Kidney (tissue), 14 donors: ENCODE measurements around the gene ANHX. TPM values are rescaled to one million over a fixed set of nuclear protein-coding genes. Genes with fewer than 3 reads are reported as not detected.

ENCODE experiments used
- DNase-seq, 5 donors: peaks; one replicate each; pipeline ENCODE4 v3.0.0-alpha.2; 2013 to 2020
- FAIRE-seq: peaks from 2 replicates; lab custom pipeline; 2012; peaks lifted over from hg19 to GRCh38; lab: Jason Lieb, UNC
- H3K27ac ChIP-seq, 2 donors: one replicate each; pipeline ENCODE4 v1.7.0; 2013; ENCODE audit warnings: low read depth in 2 of 2, low read length in 2 of 2, inconsistent platforms in 1 of 2
- H3K27me3 ChIP-seq: one replicate; pipeline ENCODE4 v1.7.1; 2013; ENCODE audit warnings: low read length, inconsistent platforms; ENCODE audit not compliant: control insufficient read depth, insufficient read depth
- H3K36me3 ChIP-seq, 3 donors: one replicate each; pipeline versions ENCODE4 v1.7.0 to v1.7.1; 2013; ENCODE audit warnings: low read length in 3 of 3, control low read depth in 1 of 3, inconsistent platforms in 1 of 3; ENCODE audit not compliant: insufficient read depth in 3 of 3, control insufficient read depth in 2 of 3
- H3K4me1 ChIP-seq, 3 donors: one replicate each; pipeline versions ENCODE4 v1.7.0 to v1.7.1; 2013; ENCODE audit warnings: low read length in 3 of 3, inconsistent platforms in 1 of 3, low read depth in 1 of 3; ENCODE audit not compliant: control insufficient read depth in 2 of 3, insufficient read depth in 2 of 3
- H3K4me3 ChIP-seq, 3 donors: one replicate each; pipeline versions ENCODE4 v1.7.0 to v1.8.1; 2013; ENCODE audit warnings: low read length in 3 of 3, control low read depth in 1 of 3, inconsistent platforms in 1 of 3
- H3K9ac ChIP-seq, 3 donors: one replicate each; pipeline versions ENCODE4 v1.7.0 to v1.7.1; 2013; ENCODE audit warnings: low read length in 3 of 3, control low read depth in 1 of 3, inconsistent platforms in 1 of 3
- H3K9me3 ChIP-seq, 3 donors: one replicate each; pipeline versions ENCODE4 v1.7.0 to v1.7.1; 2013; ENCODE audit warnings: low read length in 3 of 3, control low read depth in 1 of 3, inconsistent platforms in 1 of 3; ENCODE audit not compliant: control insufficient read depth in 2 of 3, insufficient read depth in 1 of 3
- intact Hi-C: fragments of 100-400 bp; cut with DNase I; formaldehyde crosslinking; loops from one replicate; pipeline ENCODE4 v1.11.1; 2022
- polyA plus RNA-seq: library from polyadenylated mRNA; stranded (reverse); fragments of 350-450 nt; fragmentation: Illumina TruSeq; extraction: RNeasy Lipid Tissue Mini Kit (QIAGEN cat#74804); gene quantifications from one replicate; pipeline ENCODE4 v1.2.3, GENCODE V29; 2014; ENCODE audit warnings: low read depth, low replicate concordance; ENCODE audit not compliant: insufficient read depth
- total RNA-seq: library from RNA; stranded (reverse); fragmentation: NEBNext Ultra II Directional; extraction: Animal tissue kit (Norgen Biotek cat#: 25700); gene quantifications from one replicate; pipeline ENCODE4 v1.2.1, GENCODE V29; 2021
- TF ChIP-seq, protein P1 (sequence below): IDR thresholded peaks from 3 replicates; pipeline ENCODE4 v1.5.1; 2012; ENCODE audit warnings: mild to moderate bottlenecking, moderate library complexity, borderline replicate concordance; ENCODE audit not compliant: insufficient read depth; ENCODE audit errors: extremely low read depth
- donor health status: control.
- donor health status: control.
- donor health status: control.
- donor health status: control.
- donor health status: control.
- donor health status: DM: yes; HTN: yes; CAD: no.
- donor health status: Normal renal cell carcinoma (clear cell type).

The ANHX gene
- total and polyA plus RNA-seq, 2 donors from 2014 or later, result not detected

DNA sequence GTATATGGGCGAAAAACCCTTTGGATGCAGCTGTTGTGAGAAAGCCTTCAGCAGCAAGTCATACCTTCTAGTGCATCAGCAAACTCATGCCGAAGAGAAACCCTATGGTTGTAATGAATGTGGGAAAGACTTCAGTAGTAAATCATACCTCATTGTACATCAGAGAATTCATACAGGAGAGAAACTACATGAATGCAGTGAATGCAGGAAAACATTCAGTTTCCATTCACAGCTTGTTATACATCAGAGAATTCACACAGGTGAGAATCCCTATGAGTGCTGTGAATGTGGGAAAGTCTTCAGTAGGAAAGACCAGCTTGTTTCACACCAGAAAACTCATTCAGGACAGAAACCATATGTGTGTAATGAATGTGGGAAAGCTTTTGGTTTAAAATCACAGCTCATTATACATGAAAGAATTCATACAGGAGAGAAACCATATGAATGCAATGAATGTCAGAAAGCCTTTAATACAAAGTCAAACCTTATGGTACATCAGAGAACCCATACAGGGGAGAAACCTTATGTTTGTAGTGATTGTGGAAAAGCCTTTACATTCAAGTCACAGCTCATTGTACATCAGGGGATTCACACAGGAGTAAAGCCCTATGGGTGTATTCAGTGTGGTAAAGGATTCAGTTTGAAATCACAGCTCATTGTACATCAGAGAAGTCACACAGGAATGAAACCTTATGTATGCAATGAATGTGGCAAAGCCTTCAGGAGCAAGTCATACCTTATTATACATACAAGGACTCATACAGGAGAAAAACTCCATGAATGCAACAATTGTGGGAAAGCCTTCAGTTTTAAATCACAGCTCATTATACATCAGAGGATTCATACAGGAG lies 33.0 kb downstream of the ANHX start:
- no peak overlapping the region for H3K27ac ChIP-seq
- peaks cover 23 to 36% (median 24%) of the 10 kb centered on the region in 3 donors for H3K36me3 ChIP-seq
- H3K4me3 ChIP-seq, result peak overlapping the region in 2 of 3 donors; percentile 22 to 65
- TF ChIP-seq, protein P1, sequence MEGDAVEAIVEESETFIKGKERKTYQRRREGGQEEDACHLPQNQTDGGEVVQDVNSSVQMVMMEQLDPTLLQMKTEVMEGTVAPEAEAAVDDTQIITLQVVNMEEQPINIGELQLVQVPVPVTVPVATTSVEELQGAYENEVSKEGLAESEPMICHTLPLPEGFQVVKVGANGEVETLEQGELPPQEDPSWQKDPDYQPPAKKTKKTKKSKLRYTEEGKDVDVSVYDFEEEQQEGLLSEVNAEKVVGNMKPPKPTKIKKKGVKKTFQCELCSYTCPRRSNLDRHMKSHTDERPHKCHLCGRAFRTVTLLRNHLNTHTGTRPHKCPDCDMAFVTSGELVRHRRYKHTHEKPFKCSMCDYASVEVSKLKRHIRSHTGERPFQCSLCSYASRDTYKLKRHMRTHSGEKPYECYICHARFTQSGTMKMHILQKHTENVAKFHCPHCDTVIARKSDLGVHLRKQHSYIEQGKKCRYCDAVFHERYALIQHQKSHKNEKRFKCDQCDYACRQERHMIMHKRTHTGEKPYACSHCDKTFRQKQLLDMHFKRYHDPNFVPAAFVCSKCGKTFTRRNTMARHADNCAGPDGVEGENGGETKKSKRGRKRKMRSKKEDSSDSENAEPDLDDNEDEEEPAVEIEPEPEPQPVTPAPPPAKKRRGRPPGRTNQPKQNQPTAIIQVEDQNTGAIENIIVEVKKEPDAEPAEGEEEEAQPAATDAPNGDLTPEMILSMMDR, result no peak
- H3K27me3 ChIP-seq, result no peaks in the 10 kb centered on the region
- H3K9me3 ChIP-seq, result peaks cover 31 to 72% (median 65%) of the 10 kb centered on the region in 3 donors
- H3K4me1 ChIP-seq, result no peaks in the 10 kb centered on the region
- intact Hi-C loops, result no loop called here
- FAIRE-seq (no peak), DNase-seq (no peak)
- no peak overlapping the region for H3K9ac ChIP-seq

DNA sequence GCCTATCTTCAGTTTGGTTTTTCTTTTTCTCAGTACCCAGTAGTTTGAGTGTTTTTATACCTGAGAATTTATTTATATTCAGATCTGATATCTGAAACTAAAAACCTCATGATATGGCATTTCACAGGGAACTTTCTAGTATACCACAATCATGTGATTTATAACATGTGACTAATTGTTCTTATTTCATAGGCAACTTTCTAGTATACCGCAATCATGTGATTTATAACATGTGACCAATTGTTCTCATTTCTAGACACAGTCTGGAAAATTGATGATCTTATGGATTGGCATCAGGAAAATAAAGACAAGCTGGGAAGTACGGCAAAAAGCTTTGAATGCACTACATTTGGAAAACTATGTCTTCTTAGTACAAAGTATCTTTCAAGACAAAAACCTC lies 33.8 kb downstream of the ANHX start:
- Histone ChIP-seq H3K9ac (no peak overlapping the region), H3K36me3 (peaks cover 23 to 36% (median 24%) of the 10 kb centered on the region in 3 donors), H3K27ac (no peak overlapping the region), H3K9me3 (peaks cover 31 to 65% (median 60%) of the 10 kb centered on the region in 3 donors), H3K4me3 (peak overlapping the region in 2 of 3 donors; percentile 22 to 65), H3K4me1 (no peaks in the 10 kb centered on the region), H3K27me3 (no peaks in the 10 kb centered on the region)
- TF ChIP-seq, protein P1, result no peak
- DNase-seq (no peak), FAIRE-seq (no peak)
- intact Hi-C loops, result no loop called here

DNA sequence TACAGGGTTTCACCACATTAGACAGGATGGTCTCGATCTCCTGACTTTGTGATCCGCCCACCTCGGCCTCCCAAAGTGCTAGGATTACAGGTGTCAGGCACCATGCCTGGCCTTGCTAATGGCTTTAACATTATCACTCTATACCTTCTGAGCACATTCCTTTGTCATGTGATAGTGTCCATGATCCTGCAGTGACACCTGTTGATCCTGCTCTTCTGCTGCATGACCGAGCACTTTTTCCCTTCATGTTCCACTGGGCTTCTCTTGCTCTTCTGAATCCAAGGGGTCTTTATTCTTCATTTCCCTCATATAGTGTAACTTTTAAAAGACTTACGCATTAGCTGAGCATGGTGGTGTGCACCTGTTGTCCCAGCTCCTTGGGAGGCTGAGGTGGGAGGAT lies 42.8 kb downstream of the ANHX start:
- no peak overlapping the region for H3K27ac ChIP-seq
- peak overlapping the region in 1 of 3 donors; percentile 29 for H3K4me3 ChIP-seq
- H3K27me3 ChIP-seq, result no peaks in the 10 kb centered on the region
- H3K9ac ChIP-seq, result no peak overlapping the region
- H3K4me1 ChIP-seq, result no peaks in the 10 kb centered on the region
- intact Hi-C loops, result no loop called here
- DNase-seq (no peak), FAIRE-seq (no peak)
- peaks cover 59 to 76% (median 61%) of the 10 kb centered on the region in 3 donors for H3K36me3 ChIP-seq
- peaks cover 23 to 67% (median 44%) of the 10 kb centered on the region in 3 donors for H3K9me3 ChIP-seq
- TF ChIP-seq, protein P1, result no peak
